HepG2 (cell line): ENCODE results near the gene WDR37.

Experiments used
- E2F5 ChIP-seq: sonication (generic); formaldehyde crosslinking; conservative IDR thresholded peaks from 2 replicates; pipeline ENCODE4 v1.4.0; 2020; ENCODE audit warnings: missing genetic modification reagents
- KDM5B ChIP-seq: sonication (generic); formaldehyde crosslinking; IDR thresholded peaks from 2 replicates; pipeline ENCODE4 v1.4.0; 2020; ENCODE audit warnings: missing genetic modification reagents, mild to moderate bottlenecking, borderline replicate concordance

DNA sequence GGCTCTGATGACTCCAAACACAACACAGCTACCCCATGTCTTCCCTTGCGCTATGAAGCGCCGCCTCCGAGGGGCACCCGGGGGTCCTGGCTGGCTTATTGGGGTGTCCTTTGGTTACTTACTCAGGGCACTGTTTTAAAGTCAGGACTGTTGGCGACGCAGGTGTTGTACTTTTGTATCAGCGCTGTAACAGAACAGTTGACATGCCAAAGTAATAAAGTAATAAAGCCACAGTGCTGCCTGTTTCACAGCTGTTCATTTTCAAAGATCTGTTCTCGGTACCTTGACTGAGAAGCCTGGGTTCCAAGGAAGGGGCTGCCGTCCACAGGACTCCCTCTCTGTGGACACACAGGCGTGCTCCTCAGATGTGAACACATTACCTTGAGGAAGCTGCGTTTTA lies 64.1 kb downstream of the WDR37 start:
- TF ChIP-seq E2F5 (CRISPR knock-in tag) (no peak), KDM5B (CRISPR knock-in tag) (no peak)
